Embryonic facial prominence (tissue), 1 donor: Measurements from ENCODE around the gene PLXND1.

Experiments
- DNase-seq: peaks from one replicate; pipeline ENCODE4 v3.0.0-alpha.2; 2016; ENCODE audit errors: extremely low spot score

The PLXND1 gene

DNA sequence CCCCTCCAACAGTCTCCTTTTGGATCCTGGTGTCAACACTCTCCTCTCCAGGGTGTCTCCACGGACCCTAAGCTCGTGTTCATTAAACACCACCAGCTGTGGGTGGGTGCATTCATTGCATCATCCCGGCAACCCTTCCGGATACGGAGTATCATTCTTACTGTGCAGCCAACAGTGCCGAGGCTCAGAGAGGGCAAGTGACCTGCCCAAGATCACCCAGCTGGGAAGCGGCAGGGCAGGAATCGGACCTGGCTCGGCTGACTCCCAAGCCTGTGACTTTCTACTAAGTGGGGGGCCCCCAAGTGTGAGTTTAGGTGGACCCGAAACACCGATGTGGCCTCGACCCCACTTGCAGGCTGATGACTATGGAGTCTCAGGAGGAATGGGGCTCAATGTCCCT is 43.1 kb downstream of the PLXND1 start:
- no peak for DNase-seq

- no peak for DNase-seq
Measured at GRCh38 chr3:129562803-129563202, 43.7 kb downstream of the PLXND1 start.

GRCh38 chr3:129561619-129562248 is 44.7 kb downstream of the PLXND1 start:
- no peak for DNase-seq

DNA sequence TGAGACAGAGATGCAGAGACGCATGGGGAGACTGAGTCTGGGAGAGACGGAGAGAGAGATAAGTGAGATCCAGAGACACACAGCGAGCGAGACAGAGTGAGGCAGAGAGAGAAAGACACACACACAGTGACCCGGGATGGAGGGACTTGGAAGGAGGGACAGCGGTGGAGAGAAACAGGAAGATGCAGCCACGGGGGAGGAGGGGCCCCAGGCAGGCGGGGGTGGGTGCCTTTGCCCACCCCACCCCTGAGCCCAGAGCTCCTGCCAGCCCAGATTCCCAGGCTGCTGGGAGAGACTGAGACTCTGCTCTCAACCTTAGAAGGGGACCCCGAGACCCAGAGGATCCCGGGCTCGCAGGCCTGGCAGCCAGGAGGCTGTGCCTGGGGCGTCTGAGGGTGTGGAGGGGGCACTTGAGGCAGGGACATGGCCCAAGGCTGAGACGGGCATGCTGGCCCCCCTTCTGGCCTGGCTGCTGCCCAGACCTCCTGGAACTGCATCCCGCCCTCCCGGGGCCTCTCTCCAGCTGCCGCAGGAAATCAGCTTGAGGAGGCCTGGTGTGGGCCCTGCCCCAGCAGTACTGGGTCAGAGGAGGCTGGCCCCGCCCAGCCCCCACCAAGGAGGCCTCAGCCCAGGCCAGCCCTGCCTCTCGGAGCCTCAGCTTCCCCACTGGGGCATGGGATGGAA is 45.4 kb downstream of the PLXND1 start:
- DNase-seq: no peak

DNA sequence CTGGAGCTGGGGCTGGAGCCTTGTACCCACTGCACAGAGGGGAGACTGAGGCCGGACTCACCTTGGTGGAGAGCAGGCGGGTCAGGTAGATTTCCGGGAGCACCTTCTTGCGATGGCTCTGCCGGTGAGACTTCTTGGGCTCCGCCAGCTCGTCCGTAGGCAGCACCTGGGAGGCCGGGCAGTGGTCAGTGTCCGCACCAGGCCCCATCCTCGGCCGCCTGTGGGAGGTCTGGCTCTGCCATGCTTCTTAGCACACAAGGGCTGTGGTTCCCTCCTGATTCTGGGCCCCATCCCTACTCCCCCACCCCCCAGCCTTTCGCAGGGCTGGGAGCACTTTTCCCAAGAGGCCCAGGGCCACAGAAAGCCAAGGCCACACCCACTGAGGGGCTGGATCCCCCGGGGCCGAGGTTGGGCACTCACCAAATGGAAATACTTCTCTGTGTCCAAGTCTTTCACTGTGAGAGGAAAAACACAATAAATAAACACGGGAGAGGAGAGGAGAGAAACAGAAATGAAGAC is 46.1 kb downstream of the PLXND1 start:
- no peak for DNase-seq

- no peak for DNase-seq
Measured at GRCh38 chr3:129559565-129560079, 46.9 kb downstream of the PLXND1 start.

DNA sequence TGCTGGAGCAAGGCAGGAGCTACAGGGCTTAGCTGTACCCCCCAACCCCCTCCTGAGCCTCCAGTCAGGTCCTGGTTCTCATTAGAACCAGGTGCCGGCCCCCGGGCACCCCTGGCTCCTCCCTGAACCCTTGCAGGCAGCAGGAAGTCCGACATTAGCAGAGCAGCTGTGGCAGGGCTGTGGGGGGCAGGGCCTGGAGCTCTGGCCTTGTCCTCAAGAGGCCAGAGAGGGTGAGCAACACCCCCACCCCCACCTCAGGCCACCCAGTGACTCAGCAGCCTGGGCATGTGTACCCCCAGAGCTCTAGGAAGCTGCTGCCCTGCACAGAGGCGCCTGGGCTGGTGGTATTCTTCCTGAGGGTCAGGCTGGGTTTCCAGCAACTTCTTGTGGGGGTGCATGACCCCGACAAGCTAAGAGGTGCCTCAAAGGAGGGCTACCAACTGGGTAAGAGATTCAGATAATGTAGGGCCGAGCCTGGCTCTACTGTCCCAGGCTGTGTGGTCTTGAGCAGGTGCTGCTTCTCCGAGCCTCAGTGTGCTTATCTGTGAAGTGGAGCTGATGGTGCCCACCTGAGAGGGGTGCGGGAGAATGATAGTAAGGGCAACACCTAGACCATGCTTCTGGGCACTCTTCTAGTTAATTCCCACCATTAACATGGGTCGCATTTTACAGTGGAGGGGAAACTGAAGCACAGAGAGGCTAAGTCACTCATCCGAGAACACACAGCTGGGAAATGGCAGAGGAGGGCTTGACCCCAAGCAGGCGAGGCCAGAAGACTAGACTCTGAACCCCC is 47.5 kb downstream of the PLXND1 start:
- DNase-seq: no peak

GRCh38 chr3:129558081-129558771 is 48.2 kb downstream of the PLXND1 start:
- no peak for DNase-seq

- DNase-seq: no peak
Measured at GRCh38 chr3:129557548-129557894, 49.0 kb downstream of the PLXND1 start.

DNA sequence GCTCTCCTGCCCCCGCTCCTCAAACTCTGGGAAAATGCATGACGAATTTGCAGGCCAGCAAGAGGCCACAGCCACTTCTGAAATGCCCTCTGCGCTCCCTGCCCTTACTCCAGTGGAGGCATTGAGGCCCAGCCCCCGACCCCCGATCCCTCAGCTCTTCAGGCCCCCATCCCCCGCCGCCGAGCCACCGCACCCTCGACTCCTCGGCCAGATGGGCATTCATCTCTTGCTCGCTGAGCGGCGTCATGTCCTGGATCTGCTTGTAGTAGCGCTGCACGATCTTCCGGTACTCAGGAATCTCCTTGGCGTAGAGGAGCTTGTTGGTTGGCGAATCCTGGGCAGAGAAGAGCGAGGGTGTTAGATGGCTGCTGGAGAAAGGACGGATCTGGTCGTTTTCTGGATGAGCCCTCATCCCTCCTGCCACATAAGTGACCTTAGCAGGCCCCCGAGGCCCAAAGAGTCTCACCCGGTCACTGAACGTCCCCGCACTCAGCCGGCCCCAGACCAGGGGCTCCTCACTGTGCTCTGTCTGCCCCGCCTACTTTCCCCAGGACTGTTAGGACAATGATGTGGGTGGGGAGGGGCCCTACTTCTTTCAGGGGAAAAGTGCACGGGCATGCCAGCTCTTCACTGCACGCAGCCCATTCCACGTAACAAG is 49.5 kb downstream of the PLXND1 start:
- no peak for DNase-seq

DNA sequence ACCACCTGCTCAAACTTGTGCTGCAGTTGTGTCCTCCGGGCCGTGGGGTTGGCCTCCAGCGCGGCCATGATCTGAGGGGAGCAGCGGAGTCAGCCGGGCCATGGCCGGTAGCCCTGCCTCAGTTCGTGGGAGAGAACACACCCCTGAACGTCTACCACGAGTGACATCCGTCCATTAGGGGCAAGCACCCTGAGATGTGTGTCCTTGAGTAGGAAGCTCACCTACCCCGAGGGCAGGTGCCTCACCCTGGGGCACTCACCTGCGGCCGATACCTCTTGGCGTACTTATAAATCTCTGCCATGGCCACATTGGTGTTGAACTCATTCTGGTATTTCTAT is 50.1 kb downstream of the PLXND1 start:
- no peak for DNase-seq

GRCh38 chr3:129555616-129556357 is 50.7 kb downstream of the PLXND1 start:
- DNase-seq: no peak

DNA sequence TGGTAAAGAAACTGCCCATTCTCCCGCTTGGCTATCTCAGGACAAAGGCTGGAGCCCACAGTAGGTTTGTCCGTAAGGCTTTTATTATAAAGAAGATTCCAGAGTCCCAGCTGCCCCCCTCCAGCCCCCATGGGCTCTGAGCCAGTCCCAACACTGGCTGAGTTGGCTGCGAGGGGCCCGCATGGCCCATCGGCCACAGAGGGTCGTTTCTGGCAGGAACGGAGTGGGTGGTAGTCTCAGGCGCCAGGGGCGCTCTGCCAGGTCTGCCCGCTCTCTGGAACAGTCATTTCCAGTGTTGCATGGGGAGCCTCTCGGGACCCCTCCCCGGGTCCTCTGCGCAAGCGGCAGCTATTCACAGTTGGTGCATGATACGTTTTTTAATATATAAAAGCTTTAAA is 51.3 kb downstream of the PLXND1 start:
- DNase-seq: no peak

GRCh38 chr3:129554356-129555152 is 51.9 kb downstream of the PLXND1 start:
- no peak for DNase-seq

DNA sequence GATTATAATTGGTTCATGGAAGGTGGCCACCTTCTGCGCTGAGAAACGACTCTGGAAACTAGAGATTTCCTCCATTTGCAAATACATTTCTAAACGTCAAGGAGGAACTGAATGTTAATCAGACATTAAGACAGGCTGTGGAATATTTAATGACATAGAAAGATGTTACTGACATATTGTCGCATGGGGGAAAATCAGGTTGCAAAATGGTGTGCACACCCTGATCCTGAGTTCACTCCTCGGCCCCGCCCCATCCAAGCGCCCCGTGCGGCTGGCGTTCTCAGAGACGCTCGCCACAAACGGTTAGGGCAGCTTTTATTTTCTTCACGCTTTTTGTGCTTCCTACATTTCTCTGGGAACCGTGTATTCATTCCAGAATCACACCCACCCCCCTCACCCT is 52.8 kb downstream of the PLXND1 start:
- no peak for DNase-seq

DNA sequence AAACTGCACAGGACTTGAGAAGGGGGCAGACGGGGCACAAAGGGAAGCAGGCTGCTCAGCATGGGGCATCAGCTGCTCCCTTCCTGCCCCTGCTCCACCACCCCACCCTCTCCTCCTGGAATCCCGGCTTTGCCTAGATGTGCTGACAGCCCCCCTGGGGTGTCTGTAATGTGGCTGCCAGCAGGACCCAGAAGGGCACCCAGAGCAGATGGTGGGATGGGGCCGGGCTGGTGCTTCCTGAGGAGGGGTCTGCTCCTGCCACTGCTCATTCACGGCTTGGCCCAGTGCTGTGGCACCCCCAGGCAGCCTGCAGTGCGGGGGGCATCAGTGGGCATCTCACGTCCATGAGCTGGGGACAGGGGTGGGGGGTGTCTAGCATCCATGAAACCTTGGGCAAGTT is 53.3 kb downstream of the PLXND1 start:
- DNase-seq: no peak

GRCh38 chr3:129552287-129553050 is 54.0 kb downstream of the PLXND1 start:
- DNase-seq: no peak

DNA sequence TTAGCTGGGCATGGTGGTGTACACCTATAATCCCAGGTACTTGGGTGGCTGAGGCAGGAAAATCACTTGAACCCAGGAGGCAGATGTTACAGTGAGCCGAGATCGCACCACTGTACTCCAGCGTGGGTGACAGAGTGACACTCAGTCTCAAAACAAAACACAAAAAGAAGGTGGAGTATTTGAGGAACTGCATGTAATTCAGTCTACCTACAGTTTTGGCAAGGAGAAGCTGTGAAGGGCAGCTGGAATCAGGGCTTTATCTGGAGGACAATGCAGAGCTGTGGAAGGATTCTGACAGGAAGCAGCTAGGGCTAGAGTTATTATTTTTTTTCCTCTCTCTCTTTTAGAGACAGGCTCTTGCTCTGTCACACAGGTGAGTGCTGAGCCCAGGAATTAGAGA is 56.7 kb downstream of the PLXND1 start:
- no peak for DNase-seq
